ENCODE results near the gene DLST.

The DLST gene

DNA sequence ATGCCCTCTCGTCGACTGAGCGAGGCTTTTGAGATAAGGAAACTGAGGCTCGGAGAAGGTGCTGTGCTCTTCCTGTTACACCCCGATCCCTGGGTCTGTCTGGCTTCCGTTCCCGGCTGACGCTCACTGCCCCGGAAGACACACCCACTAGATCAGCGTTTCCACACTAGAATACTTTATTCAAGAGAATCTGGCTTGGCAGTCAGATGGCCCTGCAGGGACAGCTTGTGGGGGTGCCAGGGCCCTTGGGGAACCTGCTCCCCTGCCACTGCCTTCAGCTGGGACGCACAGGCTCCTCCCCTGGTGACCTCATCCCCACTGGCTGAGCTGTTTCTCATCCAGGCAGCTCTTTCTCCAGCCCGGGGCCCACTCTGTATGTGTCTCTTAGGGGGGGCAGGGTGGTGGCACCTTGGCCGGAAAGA is 60.0 kb downstream of the DLST start:
- DNase-seq = no peak
- WGBS (ENCODE audit: extremely low coverage, insufficient coverage, low lambda C conversion rate) = no CpG with 5 or more reads among the region's 13 CpGs
- H2BK5ac ChIP-seq (ENCODE audit: low read length) = no peak overlapping the region
- H3K56ac ChIP-seq (ENCODE audit: low read length) = no peak overlapping the region
- H3K4me2 ChIP-seq (ENCODE audit: low read length) = no peak overlapping the region
- no peak overlapping the region for H3K9ac ChIP-seq (ENCODE audit: low read length)
- H3K36me3 ChIP-seq (ENCODE audit: control insufficient read depth, insufficient read depth, low read length) = no peaks in the 10 kb centered on the region
- no peak overlapping the region for H3K4ac ChIP-seq (ENCODE audit: low read depth, low read length)
- H3K4me1 ChIP-seq (ENCODE audit: control insufficient read depth, low read depth, low read length) = no peaks in the 10 kb centered on the region
- H3K18ac ChIP-seq (ENCODE audit: low read length) = no peak overlapping the region
- H3K79me1 ChIP-seq (ENCODE audit: low read length) = no peaks in the 10 kb centered on the region
- no peak overlapping the region for H3K27ac ChIP-seq (ENCODE audit: low read depth, low read length)
- no peak overlapping the region for H4K8ac ChIP-seq (ENCODE audit: low read depth, low read length)
- no peak overlapping the region for H3K4me3 ChIP-seq (ENCODE audit: low read length)
- H2BK120ac ChIP-seq (ENCODE audit: low read depth, low read length) = no peak overlapping the region
- H3K23ac ChIP-seq (ENCODE audit: low read length) = no peak overlapping the region
- no peak overlapping the region for H2AK5ac ChIP-seq (ENCODE audit: low read length)
- H3K27me3 ChIP-seq (ENCODE audit: insufficient read depth, low read length, poor library complexity) = no peaks in the 10 kb centered on the region
- no peak overlapping the region for H2BK15ac ChIP-seq (replicated peaks; ENCODE audit: low read depth)
- no peak overlapping the region for H4K5ac ChIP-seq (ENCODE audit: low read length)
- no peaks in the 10 kb centered on the region for H3K79me2 ChIP-seq (ENCODE audit: control insufficient read depth, insufficient read depth, low read length)

DNA sequence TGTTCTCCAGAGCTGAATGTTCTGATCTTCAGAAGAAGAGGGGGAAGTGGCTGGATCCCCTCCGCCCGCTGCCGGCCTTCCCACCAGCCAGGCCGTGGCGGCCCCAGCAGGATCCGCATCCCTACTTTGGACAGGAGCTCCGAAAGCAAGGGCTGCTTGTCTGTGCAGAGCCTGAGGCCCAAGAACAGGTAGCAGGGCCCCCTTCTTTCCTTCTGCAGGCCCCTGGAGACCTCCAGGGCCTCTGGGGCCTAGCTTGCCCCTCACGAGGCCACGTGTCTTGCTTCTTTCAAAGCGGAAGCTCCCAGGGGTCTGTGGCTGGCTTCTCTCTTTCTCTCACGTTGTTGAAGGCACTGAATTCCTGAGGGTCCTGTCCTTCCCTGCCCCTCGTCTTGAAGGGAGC is 60.5 kb downstream of the DLST start:
- Histone ChIP-seq H2AK5ac (ENCODE audit: low read length) (no peak overlapping the region), H2BK120ac (ENCODE audit: low read depth, low read length) (no peak overlapping the region), H3K56ac (ENCODE audit: low read length) (no peak overlapping the region), H3K23ac (ENCODE audit: low read length) (no peak overlapping the region), H2BK5ac (ENCODE audit: low read length) (no peak overlapping the region), H3K4ac (ENCODE audit: low read depth, low read length) (no peak overlapping the region), H3K4me1 (ENCODE audit: control insufficient read depth, low read depth, low read length) (no peaks in the 10 kb centered on the region), H4K5ac (ENCODE audit: low read length) (no peak overlapping the region), H3K4me3 (ENCODE audit: low read length) (no peak overlapping the region), H4K8ac (ENCODE audit: low read depth, low read length) (no peak overlapping the region), H3K4me2 (ENCODE audit: low read length) (no peak overlapping the region), H3K9ac (ENCODE audit: low read length) (no peak overlapping the region), H3K36me3 (ENCODE audit: control insufficient read depth, insufficient read depth, low read length) (no peaks in the 10 kb centered on the region), H3K79me2 (ENCODE audit: control insufficient read depth, insufficient read depth, low read length) (no peaks in the 10 kb centered on the region), H3K27me3 (ENCODE audit: insufficient read depth, low read length, poor library complexity) (no peaks in the 10 kb centered on the region), H3K79me1 (ENCODE audit: low read length) (no peaks in the 10 kb centered on the region), H3K27ac (ENCODE audit: low read depth, low read length) (no peak overlapping the region), H2BK15ac (replicated peaks; ENCODE audit: low read depth) (no peak overlapping the region), H3K18ac (ENCODE audit: low read length) (no peak overlapping the region)
- no peak for DNase-seq
- no CpG with 5 or more reads among the region's 12 CpGs for WGBS (ENCODE audit: extremely low coverage, insufficient coverage, low lambda C conversion rate)

DNA sequence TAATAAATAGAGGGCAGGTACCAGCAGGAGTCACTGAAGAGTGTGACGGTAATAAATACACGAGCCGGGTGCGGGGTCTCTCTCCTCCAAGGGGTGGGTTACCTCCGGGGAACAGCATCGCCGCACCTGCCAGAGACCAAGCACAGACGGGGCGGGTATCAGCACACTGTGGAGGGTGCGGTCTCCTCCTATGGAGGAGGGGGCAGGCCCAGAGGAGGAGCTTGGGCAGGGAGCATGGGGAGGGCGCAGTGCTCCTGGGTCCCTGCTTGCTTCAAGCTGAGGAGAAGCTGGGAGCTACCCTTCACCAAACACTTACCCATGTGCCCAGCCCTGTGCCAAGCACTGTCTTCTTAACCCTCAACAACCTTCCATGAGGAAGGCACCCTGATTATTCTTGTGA is 60.9 kb downstream of the DLST start:
- Histone ChIP-seq H3K27ac (ENCODE audit: low read depth, low read length) (no peak overlapping the region), H3K18ac (ENCODE audit: low read length) (no peak overlapping the region)
- no CpG with 5 or more reads among the region's 11 CpGs for WGBS (ENCODE audit: extremely low coverage, insufficient coverage, low lambda C conversion rate)

DNA sequence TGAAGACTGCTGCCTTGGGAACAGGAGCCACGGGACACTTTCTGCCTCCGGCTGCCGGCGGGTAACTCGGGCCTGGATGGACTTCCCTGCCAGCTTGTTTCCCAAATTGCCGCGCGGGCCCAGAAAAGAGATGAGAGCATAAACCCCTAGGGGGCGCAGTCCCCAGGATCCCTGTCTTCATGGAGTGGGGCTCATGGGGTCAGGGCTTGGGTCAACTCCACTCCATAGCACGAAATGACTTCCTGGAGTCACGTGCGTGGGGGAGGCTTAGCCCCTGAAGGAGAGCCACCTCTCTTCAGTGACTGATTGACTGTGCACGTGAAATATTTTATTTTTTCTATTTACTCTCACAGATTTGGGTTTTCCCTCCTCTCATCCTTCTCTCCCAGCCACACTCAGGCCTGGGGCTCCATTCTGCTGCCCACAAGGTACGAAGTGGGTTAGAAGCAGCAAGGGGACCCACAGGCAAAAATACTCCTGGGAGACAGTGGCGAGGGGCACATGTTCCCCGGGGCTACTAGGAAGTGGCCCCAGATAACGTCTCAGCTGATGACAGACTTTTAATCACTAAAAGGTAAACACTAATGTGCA is 63.6 kb downstream of the DLST start:
- Histone ChIP-seq H4K8ac (ENCODE audit: low read depth, low read length) (no peak overlapping the region), H3K36me3 (ENCODE audit: control insufficient read depth, insufficient read depth, low read length) (no peaks in the 10 kb centered on the region), H3K27ac (ENCODE audit: low read depth, low read length) (no peak overlapping the region), H2BK15ac (replicated peaks; ENCODE audit: low read depth) (no peak overlapping the region), H3K18ac (ENCODE audit: low read length) (no peak overlapping the region), H2AK5ac (ENCODE audit: low read length) (no peak overlapping the region), H3K56ac (ENCODE audit: low read length) (no peak overlapping the region), H3K4me3 (ENCODE audit: low read length) (no peak overlapping the region), H3K9ac (ENCODE audit: low read length) (no peak overlapping the region), H3K79me2 (ENCODE audit: control insufficient read depth, insufficient read depth, low read length) (no peaks in the 10 kb centered on the region), H3K27me3 (ENCODE audit: insufficient read depth, low read length, poor library complexity) (no peaks in the 10 kb centered on the region), H4K5ac (ENCODE audit: low read length) (no peak overlapping the region), H2BK120ac (ENCODE audit: low read depth, low read length) (no peak overlapping the region), H3K4me1 (ENCODE audit: control insufficient read depth, low read depth, low read length) (no peaks in the 10 kb centered on the region), H3K4ac (ENCODE audit: low read depth, low read length) (no peak overlapping the region), H3K79me1 (ENCODE audit: low read length) (no peaks in the 10 kb centered on the region), H3K4me2 (ENCODE audit: low read length) (no peak overlapping the region), H3K23ac (ENCODE audit: low read length) (no peak overlapping the region), H2BK5ac (ENCODE audit: low read length) (no peak overlapping the region)
- no CpG with 5 or more reads among the region's 17 CpGs for WGBS (ENCODE audit: extremely low coverage, insufficient coverage, low lambda C conversion rate)
- peak; percentile 81 for DNase-seq

More for the DNA sequence above, 60.9 kb downstream of the DLST start:
- Histone ChIP-seq H4K8ac (ENCODE audit: low read depth, low read length) (no peak overlapping the region), H3K36me3 (ENCODE audit: control insufficient read depth, insufficient read depth, low read length) (no peaks in the 10 kb centered on the region), H2BK120ac (ENCODE audit: low read depth, low read length) (no peak overlapping the region), H3K9ac (ENCODE audit: low read length) (no peak overlapping the region), H2BK5ac (ENCODE audit: low read length) (no peak overlapping the region), H3K4me2 (ENCODE audit: low read length) (no peak overlapping the region), H3K56ac (ENCODE audit: low read length) (no peak overlapping the region), H3K27me3 (ENCODE audit: insufficient read depth, low read length, poor library complexity) (no peaks in the 10 kb centered on the region), H3K4me1 (ENCODE audit: control insufficient read depth, low read depth, low read length) (no peaks in the 10 kb centered on the region), H3K4ac (ENCODE audit: low read depth, low read length) (no peak overlapping the region), H3K23ac (ENCODE audit: low read length) (no peak overlapping the region), H3K79me1 (ENCODE audit: low read length) (no peaks in the 10 kb centered on the region), H3K4me3 (ENCODE audit: low read length) (no peak overlapping the region), H4K5ac (ENCODE audit: low read length) (no peak overlapping the region), H2AK5ac (ENCODE audit: low read length) (no peak overlapping the region), H3K79me2 (ENCODE audit: control insufficient read depth, insufficient read depth, low read length) (no peaks in the 10 kb centered on the region), H2BK15ac (replicated peaks; ENCODE audit: low read depth) (no peak overlapping the region)
- DNase-seq = no peak

DNA sequence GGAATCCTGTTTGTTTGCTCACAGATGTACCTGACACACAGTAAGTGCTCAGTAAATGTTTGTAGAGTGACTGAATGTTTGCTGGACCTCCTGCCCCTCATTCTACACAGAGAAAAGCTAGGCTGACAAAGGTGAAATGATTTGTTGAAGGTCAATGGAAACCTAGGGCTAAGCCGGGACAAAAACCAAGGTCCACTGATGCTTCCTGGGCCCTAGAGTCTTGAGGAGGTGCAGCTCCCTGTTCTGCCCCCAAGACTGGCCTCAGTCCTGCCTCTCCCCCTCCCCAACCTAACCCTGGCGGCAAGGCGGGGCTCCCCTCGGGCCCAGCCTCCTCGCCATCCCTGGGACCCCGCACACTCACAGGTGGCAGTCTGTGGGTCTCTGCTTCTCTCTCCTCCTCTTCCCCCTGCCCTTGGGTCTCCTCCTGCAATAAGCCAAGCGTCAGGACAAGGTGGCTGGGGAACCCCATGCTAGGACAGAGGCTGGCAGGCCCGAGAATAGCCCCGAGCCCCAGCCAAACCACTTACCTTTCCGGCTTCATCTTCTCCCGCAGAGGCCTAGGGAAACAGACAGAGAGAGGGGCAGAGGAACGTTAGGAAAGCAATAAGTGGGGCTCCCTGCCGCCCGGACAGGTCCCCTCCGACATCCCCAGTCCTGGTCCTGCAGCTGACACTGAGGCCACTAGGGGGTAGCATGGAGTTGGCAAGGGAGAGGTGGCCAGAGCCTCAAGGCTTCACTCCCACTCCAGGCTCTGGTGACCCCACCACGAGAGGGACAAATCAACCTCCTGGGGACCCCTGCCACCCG is 64.3 kb downstream of the DLST start:
- Histone ChIP-seq H2AK5ac (ENCODE audit: low read length) (no peak overlapping the region), H3K36me3 (ENCODE audit: control insufficient read depth, insufficient read depth, low read length) (no peaks in the 10 kb centered on the region), H4K8ac (ENCODE audit: low read depth, low read length) (no peak overlapping the region), H3K79me1 (ENCODE audit: low read length) (no peaks in the 10 kb centered on the region), H4K5ac (ENCODE audit: low read length) (no peak overlapping the region), H3K27me3 (ENCODE audit: insufficient read depth, low read length, poor library complexity) (no peaks in the 10 kb centered on the region), H3K79me2 (ENCODE audit: control insufficient read depth, insufficient read depth, low read length) (no peaks in the 10 kb centered on the region), H2BK15ac (replicated peaks; ENCODE audit: low read depth) (no peak overlapping the region), H3K9ac (ENCODE audit: low read length) (no peak overlapping the region), H3K18ac (ENCODE audit: low read length) (no peak overlapping the region), H2BK120ac (ENCODE audit: low read depth, low read length) (no peak overlapping the region), H2BK5ac (ENCODE audit: low read length) (no peak overlapping the region), H3K56ac (ENCODE audit: low read length) (peak overlapping the region; percentile 30), H3K4me3 (ENCODE audit: low read length) (no peak overlapping the region), H3K27ac (ENCODE audit: low read depth, low read length) (no peak overlapping the region), H3K4me2 (ENCODE audit: low read length) (no peak overlapping the region), H3K4me1 (ENCODE audit: control insufficient read depth, low read depth, low read length) (no peaks in the 10 kb centered on the region), H3K23ac (ENCODE audit: low read length) (no peak overlapping the region), H3K4ac (ENCODE audit: low read depth, low read length) (no peak overlapping the region)
- no CpG with 5 or more reads among the region's 17 CpGs for WGBS (ENCODE audit: extremely low coverage, insufficient coverage, low lambda C conversion rate)
- DNase-seq = peak; percentile 84

Measured in mesendoderm (in vitro differentiated cells).